ENCODE measurements around the gene STXBP5. TPM values are rescaled to one million over a fixed set of nuclear protein-coding genes. Genes with fewer than 3 reads are reported as not detected.
A peak's percentile ranks its signal among the peaks of the same experiment; 100 is the strongest.

The STXBP5 gene
- total and polyA plus RNA-seq, 9 of the 15 experiments (the other 6 are each of a cell fraction or from before 2014, with no cell fraction given): 23.3 to 172 (median 71.5) TPM

GRCh38 chr6:147202516-147203310 is 1.5 kb upstream of the STXBP5 start (continued):
- peak; percentile 98 for TF ChIP-seq POLR2H (tag; IDR thresholded peaks at IDR 0.05; ENCODE audit: low read depth)
- peak; percentile 99 for TF ChIP-seq POLR2A (conservative IDR thresholded peaks at IDR 0.05)
- no peak for TF ChIP-seq ZNF449 (CRISPR knock-in tag; IDR thresholded peaks at IDR 0.05)
- TF ChIP-seq ZFP30 (CRISPR knock-in tag; IDR thresholded peaks at IDR 0.05; ENCODE audit: borderline replicate concordance): no peak
- TF ChIP-seq CREBBP (IDR thresholded peaks at IDR 0.05; ENCODE audit: low read depth, low read length): no peak
- TF ChIP-seq ZNF282 (CRISPR knock-in tag; IDR thresholded peaks at IDR 0.05): no peak
- no peak for TF ChIP-seq EHMT2 (IDR thresholded peaks at IDR 0.05)
- TF ChIP-seq FOS (IDR thresholded peaks at IDR 0.05; ENCODE audit: extremely low read depth, insufficient read length): peak; percentile 98
- TF ChIP-seq SAP30 (IDR thresholded peaks at IDR 0.05; ENCODE audit: borderline replicate concordance, insufficient read depth, low read depth, low read length, poor library complexity, severe bottlenecking): no peak
- no peak for TF ChIP-seq PREB (CRISPR knock-in tag; IDR thresholded peaks at IDR 0.05)
- TF ChIP-seq SREBF1 (IDR thresholded peaks at IDR 0.05; ENCODE audit: borderline replicate concordance, low read depth, low read length): no peak
- TF ChIP-seq HCFC1 (IDR thresholded peaks at IDR 0.05; ENCODE audit: low read depth, low read length): no peak; the same call in 1 of the 2 replicates
- TF ChIP-seq UBTF (IDR thresholded peaks at IDR 0.05; ENCODE audit: borderline replicate concordance in 1 of 2, low read depth in 2 of 2, low read length in 2 of 2): peak; percentile 65 to 90; a peak in 2 of 4 replicates
- TF ChIP-seq RUNX1 (IDR thresholded peaks at IDR 0.05; ENCODE audit: low read depth): 0 out of 2 replicates have a peak, but pooled peaks have one; percentile 50
- TF ChIP-seq E2F1 (CRISPR knock-in tag; IDR thresholded peaks at IDR 0.05): peak; percentile 38; the same call in 1 of the 2 replicates
- TF ChIP-seq PKNOX1 (IDR thresholded peaks at IDR 0.05): peak; percentile 99
- TF ChIP-seq SP1 (CRISPR knock-in tag; IDR thresholded peaks at IDR 0.05): peak; percentile 50
- no peak for TF ChIP-seq ZZZ3 (IDR thresholded peaks at IDR 0.05)
- TF ChIP-seq TEAD4 (IDR thresholded peaks at IDR 0.05; ENCODE audit: low read length): peak; percentile 41
- TF ChIP-seq TEAD4 (CRISPR knock-in tag; IDR thresholded peaks at IDR 0.05; ENCODE audit: borderline replicate concordance): no peak
- no peak for TF ChIP-seq TARDBP (IDR thresholded peaks at IDR 0.05)

Data from K562 (cell line).